GM21447 (cell line): Measurements from ENCODE around the gene HSD17B8.
"Not testable (repeated sequence)": the region's sequence is repeated elsewhere in the genome, so short reads cannot be mapped to it uniquely, and the experiment has no call there.

Experiments
- ATAC-seq: cut with Tn5 transposase; IDR thresholded peaks from one replicate; pipeline ENCODE4 v1.9.1; 2021; ENCODE audit not compliant: unreplicated experiment

The HSD17B8 gene

GRCh38 chr6:33205191-33206026, 954 bp downstream of the HSD17B8 start:
- ATAC-seq, result no peak

GRCh38 chr6:33206027-33206863, 1.8 kb downstream of the HSD17B8 start:
- no peak for ATAC-seq

- no peak for ATAC-seq
Measured at GRCh38 chr6:33206864-33207551, 2.6 kb downstream of the HSD17B8 start.

GRCh38 chr6:33207552-33208090, 3.2 kb downstream of the HSD17B8 start:
- ATAC-seq, result no peak

GRCh38 chr6:33208091-33208967, 3.9 kb downstream of the HSD17B8 start, which contains the start of gene RING1:
RING1 (plus strand) TSS chr6:33208500; CDS start chr6:33208823, 323 bp downstream.
- ATAC-seq, result peak; percentile 34

GRCh38 chr6:33209856-33210255, 5.4 kb downstream of the HSD17B8 start:
- ATAC-seq, result no peak

GRCh38 chr6:33211136-33211535, 6.7 kb downstream of the HSD17B8 start:
- ATAC-seq, result no peak

- ATAC-seq, result no peak
Measured at GRCh38 chr6:33211666-33212422, 7.4 kb downstream of the HSD17B8 start.

- no peak for ATAC-seq
Measured at GRCh38 chr6:33212857-33213165, 8.4 kb downstream of the HSD17B8 start.

- no peak for ATAC-seq
Measured at GRCh38 chr6:33213166-33213988, 8.9 kb downstream of the HSD17B8 start.

GRCh38 chr6:33213989-33214335, 9.5 kb downstream of the HSD17B8 start:
- no peak for ATAC-seq

GRCh38 chr6:33215271-33216116, 11.0 kb downstream of the HSD17B8 start:
- no peak for ATAC-seq

GRCh38 chr6:33216117-33216649, 11.7 kb downstream of the HSD17B8 start:
- ATAC-seq, result no peak

GRCh38 chr6:33217246-33217645, 12.8 kb downstream of the HSD17B8 start:
- ATAC-seq, result no peak

GRCh38 chr6:33217681-33218080, 13.2 kb downstream of the HSD17B8 start:
- ATAC-seq, result no peak

GRCh38 chr6:33226503-33227120, 22.2 kb downstream of the HSD17B8 start:
- ATAC-seq, result not testable (repeated sequence)

- ATAC-seq, result no peak
Measured at GRCh38 chr6:33235221-33235634, 30.8 kb downstream of the HSD17B8 start.
